GM23338 (cell line): ENCODE results near the gene TCN2.

Experiments used
- CREB1 ChIP-seq: fragments of 250-450 bp; sonication (Bioruptor Pico); IDR thresholded peaks from 2 replicates; pipeline ENCODE4 v1.5.0; 2020; ENCODE audit warnings: low read depth, mild to moderate bottlenecking, moderate library complexity
- EZH2 ChIP-seq: fragments of 200-600 bp; sonication (generic); IDR thresholded peaks from one replicate; pipeline ENCODE4 v1.8.0; 2017; ENCODE audit warnings: antibody characterized with exemption, mild to moderate bottlenecking, low read depth; ENCODE audit not compliant: unreplicated experiment
- EZH2phosphoT487 ChIP-seq: fragments of 200-600 bp; sonication (generic); IDR thresholded peaks from one replicate; pipeline ENCODE4 v1.8.1; 2018; ENCODE audit warnings: antibody characterized with exemption; ENCODE audit not compliant: unreplicated experiment
- JUNB ChIP-seq: IDR thresholded peaks from one replicate; pipeline ENCODE4 v1.6.1; 2016; ENCODE audit warnings: antibody characterized with exemption; ENCODE audit not compliant: unreplicated experiment
- NANOG ChIP-seq: IDR thresholded peaks from 2 replicates; pipeline ENCODE4 v1.6.1; 2016; ENCODE audit warnings: antibody characterized with exemption, borderline replicate concordance
- POLR2AphosphoS5 ChIP-seq: IDR thresholded peaks from 2 replicates; pipeline ENCODE4 v1.6.1; 2016; ENCODE audit warnings: antibody characterized with exemption, low read depth
- REST ChIP-seq: IDR thresholded peaks from one replicate; pipeline ENCODE4 v1.6.1; 2018; ENCODE audit warnings: antibody characterized with exemption; ENCODE audit not compliant: unreplicated experiment
- STAT1 ChIP-seq: IDR thresholded peaks from one replicate; pipeline ENCODE4 v1.6.1; 2016; ENCODE audit warnings: antibody characterized with exemption; ENCODE audit not compliant: unreplicated experiment
- ZNF114 ChIP-seq: fragments of 250-450 bp; sonication (Bioruptor Pico); IDR thresholded peaks from 2 replicates; pipeline ENCODE4 v1.5.0; 2020; ENCODE audit warnings: mild to moderate bottlenecking, moderate library complexity
- ZNF331 ChIP-seq: fragments of 250-450 bp; sonication (Bioruptor Pico); IDR thresholded peaks from 2 replicates; pipeline ENCODE4 v1.5.0; 2020; ENCODE audit warnings: low read depth, mild to moderate bottlenecking, moderate library complexity
- TF ChIP-seq, protein P1 (sequence below), 2 experiments: fragments of 200-600 bp in 1 of 2; sonication (generic) in 1 of 2; conservative IDR thresholded peaks; 2 replicates each; pipeline versions ENCODE4 v1.5.1 to v1.6.1; 2016 to 2017; ENCODE audit warnings: antibody characterized with exemption in 2 of 2, low read depth in 2 of 2, mild to moderate bottlenecking in 2 of 2, moderate library complexity in 1 of 2
- TF ChIP-seq, protein P2 (sequence below): IDR thresholded peaks from 2 replicates; pipeline ENCODE4 v1.6.1; 2016; ENCODE audit warnings: antibody characterized with exemption
- TF ChIP-seq, protein P3 (sequence below): fragments of 250-450 bp; sonication (Bioruptor Pico); IDR thresholded peaks from 2 replicates; pipeline ENCODE4 v1.5.0; 2020; ENCODE audit warnings: mild to moderate bottlenecking, moderate library complexity

- TF ChIP-seq, protein P1, sequence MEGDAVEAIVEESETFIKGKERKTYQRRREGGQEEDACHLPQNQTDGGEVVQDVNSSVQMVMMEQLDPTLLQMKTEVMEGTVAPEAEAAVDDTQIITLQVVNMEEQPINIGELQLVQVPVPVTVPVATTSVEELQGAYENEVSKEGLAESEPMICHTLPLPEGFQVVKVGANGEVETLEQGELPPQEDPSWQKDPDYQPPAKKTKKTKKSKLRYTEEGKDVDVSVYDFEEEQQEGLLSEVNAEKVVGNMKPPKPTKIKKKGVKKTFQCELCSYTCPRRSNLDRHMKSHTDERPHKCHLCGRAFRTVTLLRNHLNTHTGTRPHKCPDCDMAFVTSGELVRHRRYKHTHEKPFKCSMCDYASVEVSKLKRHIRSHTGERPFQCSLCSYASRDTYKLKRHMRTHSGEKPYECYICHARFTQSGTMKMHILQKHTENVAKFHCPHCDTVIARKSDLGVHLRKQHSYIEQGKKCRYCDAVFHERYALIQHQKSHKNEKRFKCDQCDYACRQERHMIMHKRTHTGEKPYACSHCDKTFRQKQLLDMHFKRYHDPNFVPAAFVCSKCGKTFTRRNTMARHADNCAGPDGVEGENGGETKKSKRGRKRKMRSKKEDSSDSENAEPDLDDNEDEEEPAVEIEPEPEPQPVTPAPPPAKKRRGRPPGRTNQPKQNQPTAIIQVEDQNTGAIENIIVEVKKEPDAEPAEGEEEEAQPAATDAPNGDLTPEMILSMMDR (conservative IDR thresholded peaks at IDR 0.05; ENCODE audit: low read depth in 2 of 2): no peak
- no peak for TF ChIP-seq EZH2
- no peak for TF ChIP-seq EZH2phosphoT487
- TF ChIP-seq STAT1: no peak
- no peak for TF ChIP-seq JUNB
- no peak for TF ChIP-seq POLR2AphosphoS5
- no peak for TF ChIP-seq REST
- TF ChIP-seq CREB1 (CRISPR knock-in tag): no peak
- TF ChIP-seq, protein P2, sequence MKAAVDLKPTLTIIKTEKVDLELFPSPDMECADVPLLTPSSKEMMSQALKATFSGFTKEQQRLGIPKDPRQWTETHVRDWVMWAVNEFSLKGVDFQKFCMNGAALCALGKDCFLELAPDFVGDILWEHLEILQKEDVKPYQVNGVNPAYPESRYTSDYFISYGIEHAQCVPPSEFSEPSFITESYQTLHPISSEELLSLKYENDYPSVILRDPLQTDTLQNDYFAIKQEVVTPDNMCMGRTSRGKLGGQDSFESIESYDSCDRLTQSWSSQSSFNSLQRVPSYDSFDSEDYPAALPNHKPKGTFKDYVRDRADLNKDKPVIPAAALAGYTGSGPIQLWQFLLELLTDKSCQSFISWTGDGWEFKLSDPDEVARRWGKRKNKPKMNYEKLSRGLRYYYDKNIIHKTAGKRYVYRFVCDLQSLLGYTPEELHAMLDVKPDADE: no peak
- no peak for TF ChIP-seq ZNF114 (CRISPR knock-in tag)
- TF ChIP-seq ZNF331 (CRISPR knock-in tag): no peak
- no peak for TF ChIP-seq NANOG
- TF ChIP-seq, protein P3, sequence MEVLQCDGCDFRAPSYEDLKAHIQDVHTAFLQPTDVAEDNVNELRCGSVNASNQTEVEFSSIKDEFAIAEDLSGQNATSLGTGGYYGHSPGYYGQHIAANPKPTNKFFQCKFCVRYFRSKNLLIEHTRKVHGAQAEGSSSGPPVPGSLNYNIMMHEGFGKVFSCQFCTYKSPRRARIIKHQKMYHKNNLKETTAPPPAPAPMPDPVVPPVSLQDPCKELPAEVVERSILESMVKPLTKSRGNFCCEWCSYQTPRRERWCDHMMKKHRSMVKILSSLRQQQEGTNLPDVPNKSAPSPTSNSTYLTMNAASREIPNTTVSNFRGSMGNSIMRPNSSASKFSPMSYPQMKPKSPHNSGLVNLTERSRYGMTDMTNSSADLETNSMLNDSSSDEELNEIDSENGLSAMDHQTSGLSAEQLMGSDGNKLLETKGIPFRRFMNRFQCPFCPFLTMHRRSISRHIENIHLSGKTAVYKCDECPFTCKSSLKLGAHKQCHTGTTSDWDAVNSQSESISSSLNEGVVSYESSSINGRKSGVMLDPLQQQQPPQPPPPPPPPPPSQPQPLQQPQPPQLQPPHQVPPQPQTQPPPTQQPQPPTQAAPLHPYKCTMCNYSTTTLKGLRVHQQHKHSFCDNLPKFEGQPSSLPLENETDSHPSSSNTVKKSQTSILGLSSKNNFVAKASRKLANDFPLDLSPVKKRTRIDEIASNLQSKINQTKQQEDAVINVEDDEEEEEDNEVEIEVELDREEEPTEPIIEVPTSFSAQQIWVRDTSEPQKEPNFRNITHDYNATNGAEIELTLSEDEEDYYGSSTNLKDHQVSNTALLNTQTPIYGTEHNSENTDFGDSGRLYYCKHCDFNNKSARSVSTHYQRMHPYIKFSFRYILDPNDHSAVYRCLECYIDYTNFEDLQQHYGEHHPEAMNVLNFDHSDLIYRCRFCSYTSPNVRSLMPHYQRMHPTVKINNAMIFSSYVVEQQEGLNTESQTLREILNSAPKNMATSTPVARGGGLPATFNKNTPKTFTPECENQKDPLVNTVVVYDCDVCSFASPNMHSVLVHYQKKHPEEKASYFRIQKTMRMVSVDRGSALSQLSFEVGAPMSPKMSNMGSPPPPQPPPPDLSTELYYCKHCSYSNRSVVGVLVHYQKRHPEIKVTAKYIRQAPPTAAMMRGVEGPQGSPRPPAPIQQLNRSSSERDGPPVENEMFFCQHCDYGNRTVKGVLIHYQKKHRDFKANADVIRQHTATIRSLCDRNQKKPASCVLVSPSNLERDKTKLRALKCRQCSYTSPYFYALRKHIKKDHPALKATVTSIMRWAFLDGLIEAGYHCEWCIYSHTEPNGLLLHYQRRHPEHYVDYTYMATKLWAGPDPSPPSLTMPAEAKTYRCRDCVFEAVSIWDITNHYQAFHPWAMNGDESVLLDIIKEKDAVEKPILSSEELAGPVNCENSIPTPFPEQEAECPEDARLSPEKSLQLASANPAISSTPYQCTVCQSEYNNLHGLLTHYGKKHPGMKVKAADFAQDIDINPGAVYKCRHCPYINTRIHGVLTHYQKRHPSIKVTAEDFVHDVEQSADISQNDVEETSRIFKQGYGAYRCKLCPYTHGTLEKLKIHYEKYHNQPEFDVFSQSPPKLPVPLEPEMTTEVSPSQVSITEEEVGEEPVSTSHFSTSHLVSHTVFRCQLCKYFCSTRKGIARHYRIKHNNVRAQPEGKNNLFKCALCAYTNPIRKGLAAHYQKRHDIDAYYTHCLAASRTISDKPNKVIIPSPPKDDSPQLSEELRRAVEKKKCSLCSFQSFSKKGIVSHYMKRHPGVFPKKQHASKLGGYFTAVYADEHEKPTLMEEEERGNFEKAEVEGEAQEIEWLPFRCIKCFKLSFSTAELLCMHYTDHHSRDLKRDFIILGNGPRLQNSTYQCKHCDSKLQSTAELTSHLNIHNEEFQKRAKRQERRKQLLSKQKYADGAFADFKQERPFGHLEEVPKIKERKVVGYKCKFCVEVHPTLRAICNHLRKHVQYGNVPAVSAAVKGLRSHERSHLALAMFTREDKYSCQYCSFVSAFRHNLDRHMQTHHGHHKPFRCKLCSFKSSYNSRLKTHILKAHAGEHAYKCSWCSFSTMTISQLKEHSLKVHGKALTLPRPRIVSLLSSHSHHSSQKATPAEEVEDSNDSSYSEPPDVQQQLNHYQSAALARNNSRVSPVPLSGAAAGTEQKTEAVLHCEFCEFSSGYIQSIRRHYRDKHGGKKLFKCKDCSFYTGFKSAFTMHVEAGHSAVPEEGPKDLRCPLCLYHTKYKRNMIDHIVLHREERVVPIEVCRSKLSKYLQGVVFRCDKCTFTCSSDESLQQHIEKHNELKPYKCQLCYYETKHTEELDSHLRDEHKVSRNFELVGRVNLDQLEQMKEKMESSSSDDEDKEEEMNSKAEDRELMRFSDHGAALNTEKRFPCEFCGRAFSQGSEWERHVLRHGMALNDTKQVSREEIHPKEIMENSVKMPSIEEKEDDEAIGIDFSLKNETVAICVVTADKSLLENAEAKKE (CRISPR knock-in tag): no peak
Measured at GRCh38 chr22:30674482-30674881, 67.5 kb downstream of the TCN2 start.
